GM10847 (cell line): ENCODE results near the gene CGRRF1.

ENCODE experiments used
- POLR2A ChIP-seq: IDR thresholded peaks from 2 replicates; pipeline ENCODE4 v1.6.1; 2011; ENCODE audit not compliant: insufficient read length; ENCODE audit errors: extremely low read depth

CGRRF1 gene

DNA sequence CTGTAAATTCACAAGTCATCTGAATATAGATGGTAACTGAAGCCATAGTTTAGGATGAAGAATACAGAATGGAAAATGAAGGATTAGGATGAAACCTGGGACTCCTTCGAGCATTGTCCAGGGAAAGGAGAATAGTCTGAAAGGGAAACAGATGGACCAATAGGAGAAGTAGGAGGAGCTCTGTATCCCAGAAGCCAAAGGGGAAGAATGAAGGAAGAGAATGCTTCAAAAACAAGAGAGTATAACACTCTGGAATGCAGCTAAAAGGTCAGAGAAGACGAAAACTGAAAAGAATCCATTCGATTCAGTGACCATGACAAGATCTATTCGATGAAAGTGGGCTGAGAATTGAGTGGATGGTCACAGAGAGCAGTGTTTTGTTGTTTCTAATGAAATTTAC lies 21.9 kb upstream of the CGRRF1 start:
- no peak for TF ChIP-seq POLR2A

DNA sequence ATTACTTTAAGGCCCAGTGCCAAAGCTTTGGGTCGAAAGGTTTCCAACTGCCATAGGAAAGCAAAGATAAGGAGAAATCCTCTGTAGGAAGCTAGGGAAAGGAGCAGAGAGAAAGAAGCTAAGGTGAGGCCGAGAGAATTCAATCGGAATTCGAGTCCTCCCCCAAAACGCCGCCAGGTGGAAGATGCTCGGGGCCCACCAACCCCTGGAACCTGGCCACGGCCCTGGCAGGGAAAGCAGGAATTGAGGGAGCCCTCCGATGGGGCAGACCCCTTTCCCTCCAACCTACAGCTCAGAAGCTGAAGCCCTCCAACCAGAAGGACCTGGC lies 21.4 kb upstream of the CGRRF1 start:
- no peak for TF ChIP-seq POLR2A

DNA sequence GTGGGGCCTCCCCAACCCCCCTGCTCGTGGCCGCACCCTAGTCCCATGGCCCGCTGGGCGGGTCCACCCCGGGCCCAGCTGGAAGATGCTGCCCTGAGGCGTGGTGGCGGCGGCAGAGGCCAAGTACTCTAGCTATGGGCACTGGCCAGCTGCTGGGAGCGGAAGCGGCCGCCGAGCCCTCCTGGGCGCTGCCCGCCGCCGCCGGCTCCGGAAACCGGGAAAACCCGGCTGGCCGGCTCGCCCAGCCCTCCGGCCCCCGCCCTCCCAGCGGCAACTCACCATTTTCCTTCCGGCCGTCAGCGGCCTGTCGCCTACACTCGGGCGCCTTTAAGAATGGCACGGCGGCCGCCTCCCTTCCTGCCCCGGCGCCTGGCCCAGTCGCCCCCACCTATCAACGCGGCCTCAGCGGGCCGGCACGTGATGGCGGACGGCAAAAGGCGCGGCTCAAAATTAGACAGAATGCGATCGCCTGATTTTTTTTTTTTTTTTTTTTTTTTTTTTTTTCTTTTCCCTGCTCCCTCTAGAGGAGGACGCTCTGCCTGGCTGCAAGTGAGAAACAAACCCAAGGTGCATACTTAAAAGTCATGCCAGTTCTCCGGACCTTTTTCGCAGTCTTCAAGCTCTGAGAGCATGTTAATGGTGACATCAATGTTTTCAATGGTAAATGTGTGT lies 20.9 kb upstream of the CGRRF1 start, which contains the start of gene GMFB:
TSS of gene GMFB (minus strand) at position 335 of the 672 bp plus-strand sequence. CDS start at position 282, 53 bp downstream.
- TF ChIP-seq POLR2A: peak; percentile 75

DNA sequence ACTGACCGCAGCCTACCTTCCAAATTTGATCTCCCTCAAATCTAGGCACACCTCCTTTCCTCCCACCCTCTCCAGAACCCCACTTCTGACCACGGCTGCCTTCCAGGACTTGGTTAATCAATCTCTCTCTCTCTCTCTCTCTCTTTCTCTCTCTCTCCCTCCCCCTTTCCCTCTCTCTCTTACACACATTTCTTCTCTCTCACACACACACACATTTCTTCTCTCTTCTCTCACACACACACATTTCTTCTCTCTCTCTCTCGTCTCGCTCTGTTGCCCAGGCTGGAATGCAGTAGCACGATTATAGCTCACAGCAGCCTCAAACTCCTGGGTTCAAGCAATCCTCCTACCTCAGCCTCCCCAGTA lies 20.4 kb upstream of the CGRRF1 start:
- TF ChIP-seq POLR2A: no peak

DNA sequence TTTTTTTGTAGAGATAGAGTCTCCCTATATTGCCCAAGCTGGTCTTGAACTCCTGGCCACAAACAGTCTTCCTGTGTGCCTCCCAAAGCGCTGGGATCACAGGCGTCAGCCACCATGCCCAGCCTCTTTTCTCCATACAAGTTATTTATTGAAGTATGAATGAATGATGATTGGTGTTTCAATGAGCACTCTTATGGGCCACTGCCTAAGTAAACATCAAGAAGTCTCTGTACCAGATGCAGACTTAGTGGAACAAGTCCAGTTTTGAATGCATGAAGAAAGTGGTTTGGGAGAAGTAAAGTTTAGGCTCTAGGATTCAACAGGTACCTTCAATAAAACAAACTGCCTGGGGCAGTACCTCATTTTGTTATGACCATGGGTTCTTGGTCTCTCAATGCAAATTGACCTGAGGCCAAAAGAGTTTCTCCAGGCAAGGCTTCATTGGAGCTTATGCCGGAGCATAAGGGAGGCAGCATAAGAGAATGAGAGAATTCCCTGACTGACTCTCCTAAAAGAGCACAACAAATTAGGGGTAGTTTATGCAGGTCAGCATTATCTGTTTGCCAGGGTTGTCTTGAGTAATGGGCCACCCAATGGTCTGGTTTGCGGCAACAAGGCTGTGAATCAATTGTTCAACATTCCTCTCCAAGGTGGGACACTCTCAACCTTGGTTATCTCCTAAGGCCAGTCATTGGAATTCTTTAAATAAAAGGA lies 19.8 kb upstream of the CGRRF1 start:
- TF ChIP-seq POLR2A: no peak

DNA sequence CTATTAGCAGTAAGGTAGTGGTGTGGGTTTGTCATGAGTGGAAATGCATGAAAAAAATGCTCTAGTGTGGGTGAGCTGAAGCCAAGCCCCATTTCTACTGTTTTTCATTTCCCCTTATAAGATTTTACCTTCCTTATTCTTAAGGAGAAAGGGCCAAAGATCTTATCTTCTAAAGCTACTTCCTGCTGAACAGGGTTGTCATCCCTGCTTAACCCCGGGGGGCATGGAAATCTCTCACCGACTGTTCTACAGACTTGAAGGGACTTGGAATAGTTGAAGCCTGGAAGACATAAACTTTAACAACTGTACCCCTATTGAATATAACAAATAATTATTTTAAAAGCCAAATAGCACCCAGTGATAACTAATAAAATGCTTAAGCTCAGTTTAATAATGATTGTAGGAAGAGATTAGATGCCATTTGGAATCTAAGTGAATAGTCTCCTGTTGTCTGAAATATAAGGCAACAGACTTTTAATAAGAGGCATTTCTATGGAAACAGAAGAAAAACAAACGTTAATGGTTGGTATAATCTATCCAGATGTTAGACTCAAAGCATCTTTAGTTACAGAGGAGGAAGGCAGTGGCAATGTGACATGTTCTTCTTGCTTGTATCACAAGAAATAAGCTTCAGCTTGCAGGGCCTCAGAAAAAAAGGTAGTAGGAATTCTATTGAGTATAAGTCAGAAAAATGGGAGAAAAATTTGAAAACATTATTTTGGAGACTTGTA lies 19.1 kb upstream of the CGRRF1 start:
- no peak for TF ChIP-seq POLR2A

DNA sequence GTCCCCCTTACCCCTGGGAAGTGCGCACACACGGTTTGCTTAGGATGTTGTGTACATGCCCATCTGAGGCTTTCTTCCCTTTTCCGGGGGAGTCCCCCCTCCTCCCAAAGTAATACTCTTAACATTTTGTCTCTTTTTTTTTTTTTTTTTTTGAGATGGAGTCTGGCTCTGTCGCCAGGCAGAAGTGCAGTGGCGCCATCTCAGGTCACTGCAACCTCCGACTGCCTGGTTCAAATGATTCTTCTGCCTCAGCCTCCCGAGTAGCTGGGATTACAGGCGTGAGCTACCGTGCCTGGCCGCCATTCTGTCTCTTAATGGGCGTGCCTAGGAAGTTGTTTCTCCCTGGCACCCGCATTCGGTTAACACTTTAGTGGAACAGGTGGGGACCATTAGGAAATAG lies 16.4 kb upstream of the CGRRF1 start:
- no peak for TF ChIP-seq POLR2A

DNA sequence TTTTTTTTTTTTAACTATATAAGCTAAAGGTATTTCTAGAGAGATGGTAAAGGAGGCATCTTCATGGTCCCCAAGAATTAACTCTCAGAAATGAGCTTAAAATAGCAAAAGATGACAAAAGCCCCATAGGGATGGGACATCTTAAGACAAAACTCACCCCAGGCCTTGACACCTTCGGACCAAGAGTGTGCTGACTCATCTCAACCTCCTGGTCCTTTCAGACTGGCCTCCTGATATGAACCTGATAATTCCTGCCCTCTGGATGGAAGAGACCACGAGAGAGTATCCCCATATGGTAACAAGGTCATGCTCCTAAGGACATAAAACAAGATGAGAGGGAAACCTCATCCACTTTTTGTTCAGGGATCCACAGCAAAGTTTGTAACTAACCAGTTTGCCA lies 12.5 kb upstream of the CGRRF1 start:
- TF ChIP-seq POLR2A: no peak

DNA sequence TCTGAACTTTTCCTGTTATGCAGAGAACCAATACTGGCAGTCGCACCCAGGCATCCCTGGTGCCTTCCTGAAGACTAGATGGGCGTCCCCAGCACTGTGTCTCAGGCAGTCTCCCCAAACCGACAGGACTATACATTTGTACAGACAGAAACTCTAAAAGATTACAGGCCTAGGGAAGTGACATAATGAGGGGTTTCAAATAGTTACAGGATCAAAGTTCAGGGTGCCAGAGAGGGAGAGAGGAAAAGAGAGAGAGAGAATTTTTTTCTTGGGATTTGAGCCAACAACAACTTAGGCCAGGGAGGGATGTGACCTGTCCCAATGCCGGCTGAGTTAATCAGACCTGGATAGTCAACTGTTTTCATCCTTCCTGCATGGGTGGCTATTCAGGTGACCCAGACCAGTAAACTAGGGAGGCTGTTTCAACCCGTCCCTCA lies 11.6 kb upstream of the CGRRF1 start:
- no peak for TF ChIP-seq POLR2A

DNA sequence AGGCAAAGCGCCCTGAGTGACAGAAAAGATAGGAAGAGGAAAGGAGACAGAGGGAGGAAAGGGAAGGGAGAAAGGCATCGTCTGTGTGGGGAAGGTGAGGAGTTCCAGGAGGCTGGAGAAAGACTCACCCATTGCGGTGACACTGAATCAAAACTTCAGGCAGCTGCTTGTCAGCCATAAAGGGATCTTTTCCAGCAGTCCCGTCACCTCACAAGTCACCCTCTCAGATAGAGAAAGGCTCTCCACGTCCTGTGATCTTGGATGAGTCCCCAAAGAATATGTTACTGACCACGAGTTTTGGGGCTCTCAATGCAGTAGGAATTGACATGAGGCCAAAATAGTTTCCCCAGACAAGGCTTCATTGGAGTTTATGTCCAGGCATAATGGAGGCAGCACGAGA lies 11.1 kb upstream of the CGRRF1 start:
- TF ChIP-seq POLR2A: no peak

DNA sequence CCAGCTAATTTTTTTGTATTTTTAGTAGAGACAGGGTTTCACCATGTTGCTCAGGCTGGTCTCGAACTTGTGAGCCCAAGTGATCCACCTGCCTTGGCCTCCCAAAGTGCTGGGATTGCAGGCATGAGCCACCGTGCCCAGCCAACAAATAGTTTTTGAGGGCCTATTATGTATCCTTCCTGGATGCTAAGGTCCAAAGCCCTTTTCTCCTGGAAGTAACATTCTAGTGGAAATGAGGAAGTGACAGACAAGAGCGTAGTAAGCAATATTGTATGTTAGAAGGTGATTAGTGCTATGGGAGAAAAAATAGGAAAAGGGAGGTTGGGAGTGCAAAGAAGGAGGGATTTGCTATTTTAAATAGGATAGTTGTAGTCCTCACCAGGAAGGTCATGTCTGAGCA lies 9.0 kb upstream of the CGRRF1 start:
- no peak for TF ChIP-seq POLR2A

DNA sequence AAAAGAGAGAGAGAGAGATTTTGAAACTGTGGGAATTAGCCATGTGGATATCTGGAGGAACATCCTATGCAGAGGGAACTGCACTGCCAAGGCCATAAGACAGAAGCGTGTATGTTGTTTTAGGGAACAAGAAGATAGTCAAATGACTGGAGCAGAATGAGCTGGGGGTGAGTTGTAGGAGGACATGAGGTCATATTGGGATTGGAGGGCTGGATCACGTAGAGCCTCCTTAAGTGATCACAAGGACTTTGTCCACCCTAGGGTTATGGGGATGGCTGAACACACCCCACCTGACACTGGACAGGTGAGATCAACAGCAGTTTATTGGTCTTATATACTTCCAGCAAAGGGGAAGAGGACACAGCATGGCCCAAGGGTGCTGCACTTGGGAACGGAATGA lies 8.2 kb upstream of the CGRRF1 start:
- no peak for TF ChIP-seq POLR2A

DNA sequence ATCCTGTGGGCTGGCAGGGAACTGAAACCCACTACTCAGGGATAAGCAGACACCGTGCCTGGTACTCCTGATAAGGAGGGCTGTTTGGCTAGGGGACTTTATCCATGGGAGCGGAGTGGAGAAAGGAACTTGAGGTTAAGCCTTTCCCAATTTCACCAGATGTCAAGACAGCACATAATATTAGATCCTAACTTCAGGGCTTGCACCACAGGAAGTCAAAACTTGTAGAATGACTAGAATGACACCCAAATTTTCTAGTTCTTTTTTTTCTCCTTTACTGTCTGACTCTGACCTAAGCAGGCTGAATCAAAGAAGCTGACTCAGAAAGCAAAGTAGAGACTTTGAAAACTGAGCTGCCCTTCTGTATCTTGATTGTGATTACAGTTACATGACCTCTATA lies 7.1 kb upstream of the CGRRF1 start:
- TF ChIP-seq POLR2A: no peak

DNA sequence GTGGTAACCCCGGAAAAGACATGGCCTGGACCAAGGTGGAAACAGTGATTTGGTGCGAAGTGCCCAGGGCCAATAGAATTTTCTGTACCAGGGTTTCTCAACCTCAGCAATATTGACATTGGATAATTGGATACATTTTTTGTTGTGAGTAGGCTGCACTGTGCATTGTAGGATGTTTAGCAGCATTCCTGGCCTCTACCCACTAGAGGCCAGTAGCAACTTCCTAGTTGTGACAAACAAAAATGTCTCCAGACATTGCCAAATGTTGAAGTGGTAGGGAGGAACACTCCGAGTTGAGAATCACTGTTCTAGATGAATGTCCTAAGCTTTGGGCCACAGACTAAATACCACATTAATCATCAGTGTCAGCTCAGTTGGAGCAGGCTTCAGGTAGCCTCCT lies 6.2 kb upstream of the CGRRF1 start:
- no peak for TF ChIP-seq POLR2A

DNA sequence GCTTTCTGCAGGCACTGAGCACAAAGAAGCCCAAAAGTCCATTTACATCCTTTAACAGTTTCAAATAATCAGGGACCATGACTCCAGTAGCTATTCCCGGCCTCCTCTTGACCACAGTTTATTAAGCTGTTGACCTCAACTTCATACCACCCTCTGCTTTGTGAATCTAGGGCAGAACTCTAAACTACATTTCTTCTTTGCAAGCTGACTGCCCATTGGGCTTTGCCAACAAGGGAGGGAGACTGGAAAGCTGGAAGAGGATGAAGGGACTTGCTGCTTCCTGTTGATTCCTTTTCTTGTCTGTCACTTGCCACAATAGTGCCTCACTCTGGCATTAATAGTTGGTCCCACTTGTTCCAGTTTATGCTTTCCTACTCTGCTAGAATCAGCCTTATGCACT lies 2.7 kb downstream of the CGRRF1 start:
- no peak for TF ChIP-seq POLR2A

DNA sequence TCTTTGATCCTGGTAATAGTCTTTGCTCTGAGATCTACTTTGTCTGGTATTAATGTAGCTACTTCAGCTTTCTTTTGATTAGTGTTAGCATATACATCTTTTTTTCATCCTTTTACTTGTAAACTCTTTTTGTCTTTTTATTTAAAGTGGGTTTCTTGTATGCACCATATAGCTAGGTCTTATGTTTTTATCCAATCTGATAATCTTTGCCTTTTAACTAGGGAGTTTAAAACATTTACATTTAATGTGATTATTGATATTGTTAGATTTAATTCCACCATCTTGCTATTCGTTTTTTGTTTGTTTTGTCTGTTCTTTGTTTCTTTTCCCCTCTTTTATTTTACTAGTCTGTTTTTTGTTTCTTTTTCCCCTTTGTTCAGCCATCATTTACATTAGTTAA lies 6.0 kb downstream of the CGRRF1 start:
- no peak for TF ChIP-seq POLR2A
